T-cell (primary cell): ENCODE results near the gene FDXACB1. TPM values are rescaled to one million over a fixed set of nuclear protein-coding genes. Genes with fewer than 3 reads are reported as not detected.

Experiments
- ATAC-seq, 4 experiments: fragments of 200-7000 bp in 3 of 4; fragments of 150-1000 bp in 1 of 4; cut with Tn5 transposase; replicated peaks in 1 of 4; 1 replicate in 3 of 4; 2 replicates in 1 of 4; pipeline ENCODE4 v1.10.0; 2021; ENCODE audit warnings: moderate library complexity in 3 of 4, mild to moderate bottlenecking in 2 of 4, moderate number of reproducible peaks in 1 of 4
- CTCF ChIA-PET, 2 donors: fragments of 300-600 bp; sonication (Branson Sonifier 250); formaldehyde crosslinking; loops; one replicate each; lab custom pipeline; 2022; ENCODE audit warnings: antibody characterized with exemption in 2 of 2; lab: Charles Lee
- POLR2A ChIA-PET, 2 donors: fragments of 300-600 bp; sonication (Branson Sonifier 250); formaldehyde crosslinking; loops; one replicate each; lab custom pipeline; 2022; ENCODE audit warnings: antibody characterized with exemption in 2 of 2; lab: Charles Lee
- DNase-seq, 35 experiments: peaks; one replicate each; pipeline versions ENCODE4 v3.0.0 to v3.0.0-alpha.2; 2013 to 2023
- H3K27ac ChIP-seq: one replicate; pipeline ENCODE4 v1.5.1; 2013; ENCODE audit warnings: low read length
- H3K27me3 ChIP-seq, 2 experiments: replicated peaks in 1 of 2; 1 replicate in 1 of 2; 2 replicates in 1 of 2; pipeline versions ENCODE4 v1.6.1 to v1.7.0; 2013; ENCODE audit warnings: low read length in 1 of 2, mixed read lengths in 1 of 2; ENCODE audit not compliant: control insufficient read depth in 2 of 2, insufficient read depth in 2 of 2; ENCODE audit errors: extremely low read depth in 1 of 2
- H3K36me3 ChIP-seq, 2 donors: 1 replicate in 1 of 2; 2 replicates in 1 of 2; pipeline versions ENCODE4 v1.6.1 to v1.7.0; 2013; ENCODE audit warnings: low read length in 1 of 2; ENCODE audit not compliant: control insufficient read depth in 2 of 2, insufficient read depth in 1 of 2; ENCODE audit errors: extremely low read depth in 1 of 2
- H3K4me1 ChIP-seq, 2 experiments: 1 replicate in 1 of 2; 2 replicates in 1 of 2; pipeline versions ENCODE4 v1.6.1 to v1.7.0; 2013; ENCODE audit warnings: low read length in 2 of 2, mixed read lengths in 1 of 2; ENCODE audit not compliant: insufficient read depth in 2 of 2, control insufficient read depth in 1 of 2; ENCODE audit errors: extremely low read depth in 1 of 2
- H3K4me3 ChIP-seq, 2 donors: 1 replicate in 1 of 2; 2 replicates in 1 of 2; pipeline versions ENCODE4 v1.5.1 to v1.7.0; 2013; ENCODE audit warnings: mild to moderate bottlenecking in 2 of 2, low read length in 1 of 2, moderate library complexity in 1 of 2; ENCODE audit not compliant: control insufficient read depth in 1 of 2; ENCODE audit errors: extremely low read depth in 1 of 2
- H3K9me3 ChIP-seq: 2 replicates; pipeline ENCODE4 v1.7.0; 2013
- H3K27ac Mint-ChIP-seq, 2 donors: one replicate each; pipeline ENCODE4 v1.8.0; 2020 to 2021; ENCODE audit warnings: mild to moderate bottlenecking in 2 of 2, mixed read lengths in 2 of 2
- H3K27me3 Mint-ChIP-seq, 2 donors: one replicate each; pipeline ENCODE4 v1.8.0; 2021 to 2022; ENCODE audit warnings: mixed read lengths in 2 of 2
- H3K36me3 Mint-ChIP-seq: one replicate; pipeline ENCODE4 v1.8.0; 2021; ENCODE audit warnings: mixed read lengths
- H3K4me1 Mint-ChIP-seq, 3 donors: one replicate each; pipeline ENCODE4 v1.8.0; 2020 to 2022; ENCODE audit warnings: mixed read lengths in 3 of 3, mild to moderate bottlenecking in 1 of 3
- H3K4me3 Mint-ChIP-seq, 3 donors: one replicate each; pipeline ENCODE4 v1.8.0; 2020 to 2022; ENCODE audit warnings: mild to moderate bottlenecking in 3 of 3, mixed read lengths in 3 of 3, moderate library complexity in 3 of 3
- H3K9me3 Mint-ChIP-seq, 3 donors: one replicate each; pipeline ENCODE4 v1.8.0; 2020 to 2022; ENCODE audit warnings: mixed read lengths in 3 of 3
- WGBS: methylation state at CpG from one replicate; pipeline ENCODE4 v1.1.5; 2013; ENCODE audit warnings: missing lambda C conversion rate; ENCODE audit not compliant: insufficient coverage; 5-methylcytosine and 5-hydroxymethylcytosine counted together
- total RNA-seq, 35 experiments: library from RNA in 6 of 35; stranded (reverse) in 6 of 35; fragments of 120-200 nt in 1 of 35; gene quantifications; one replicate each; pipeline versions ENCODE4 v1.2.1 to v1.2.4 and lab custom pipeline; 2013 to 2026

The FDXACB1 gene
- total RNA-seq, 5 donors from 2014 or later (not counting 1 experiment from before 2014, with no cell fraction given), result 3.8 to 6.0 (median 4.3) TPM

GRCh38 chr11:111843661-111844060 lies 35.3 kb downstream of the FDXACB1 start:
- ChIA-PET POLR2A (no interaction called here), CTCF (interaction anchor here (0.6 to 1.1 kb wide), 4 partner anchors 11 to 1575 kb away, joined by 3 to 4 read pairs (median 4); no protein-coding TSS in a partner anchor)
- H3K36me3 ChIP-seq, result peaks cover 7 to 51% of the 10 kb centered on the region in 2 donors
- DNase-seq (no peak), ATAC-seq (no peak)
- Mint-ChIP-seq H3K27ac (no peak overlapping the region), H3K27me3 (no peaks in the 10 kb centered on the region), H3K4me3 (no peak overlapping the region), H3K9me3 (no peaks in the 10 kb centered on the region), H3K4me1 (peaks cover 0 to 5% (median 2%) of the 10 kb centered on the region in 3 donors), H3K36me3 (peaks cover 23% of the 10 kb centered on the region)
- WGBS, result 100% methylated on average over 1 of the region's 5 CpGs
- H3K4me1 ChIP-seq, result no peaks in the 10 kb centered on the region
- H3K27me3 ChIP-seq, result no peaks in the 10 kb centered on the region
- no peaks in the 10 kb centered on the region for H3K9me3 ChIP-seq
- H3K27ac ChIP-seq, result no peak overlapping the region
- no peak overlapping the region for H3K4me3 ChIP-seq

DNA sequence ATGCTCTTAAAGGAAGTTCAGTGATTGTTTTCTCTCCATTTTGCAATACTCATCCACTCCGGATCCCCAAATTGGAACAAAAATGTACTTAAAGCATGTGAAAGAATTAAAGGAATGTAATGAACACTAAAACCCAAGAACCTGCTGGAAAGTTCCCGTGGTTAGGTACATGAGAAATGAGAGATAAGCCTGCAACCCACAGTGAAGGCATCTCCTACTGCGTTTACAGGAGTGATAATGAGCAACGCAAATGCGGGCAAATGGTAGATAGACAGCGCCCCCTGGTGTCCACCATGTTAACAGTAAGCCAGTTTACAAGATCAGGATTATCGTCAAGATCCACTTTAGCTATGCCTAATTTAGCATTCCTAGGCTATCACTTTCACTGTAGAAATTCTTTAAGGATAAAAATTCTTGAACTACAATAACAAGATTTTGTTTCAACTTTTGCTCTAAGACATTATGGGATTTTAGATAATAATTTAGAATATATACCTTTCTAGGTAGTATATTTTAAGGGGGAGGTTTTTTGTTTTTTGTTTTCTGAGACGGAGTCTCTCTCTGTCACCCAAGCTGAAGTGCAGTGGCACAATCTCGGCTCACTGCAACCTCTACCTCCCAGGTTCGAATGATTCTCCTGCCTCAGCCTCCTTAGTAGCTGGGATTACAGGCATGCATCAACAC lies 37.5 kb downstream of the FDXACB1 start:
- Histone ChIP-seq H3K27ac (no peak overlapping the region), H3K36me3 (peaks cover 10 to 52% of the 10 kb centered on the region in 2 donors), H3K4me1 (no peaks in the 10 kb centered on the region), H3K27me3 (no peaks in the 10 kb centered on the region), H3K4me3 (no peak overlapping the region), H3K9me3 (no peaks in the 10 kb centered on the region)
- Mint-ChIP-seq H3K9me3 (no peaks in the 10 kb centered on the region), H3K36me3 (peaks cover 35% of the 10 kb centered on the region), H3K4me3 (no peak overlapping the region), H3K27ac (no peak overlapping the region), H3K4me1 (peaks cover 0 to 5% (median 2%) of the 10 kb centered on the region in 3 donors), H3K27me3 (no peaks in the 10 kb centered on the region)
- ChIA-PET POLR2A (no interaction called here), CTCF (interaction anchor here (0.9 to 2.7 kb wide), 12 partner anchors 9 to 298 kb away, joined by 3 to 9 read pairs (median 5); partner anchors contain the start of gene ALG9 (in 1 of the 2))
- WGBS, result 0% methylated on average over 5 of the region's 10 CpGs
- ATAC-seq, result peak; percentile 79 to 82 (median 80)
- DNase-seq, result peak; percentile 47 to 91 (median 79)

GRCh38 chr11:111840143-111840542 lies 38.8 kb downstream of the FDXACB1 start:
- peaks cover 0 to 5% (median 2%) of the 10 kb centered on the region in 3 donors for H3K4me1 Mint-ChIP-seq
- ChIA-PET CTCF (interaction anchor here in 1 of 2 donors (1.0 to 1.5 kb wide), 2 partner anchors 12 to 253 kb away, joined by 3 to 5 read pairs; no protein-coding TSS in a partner anchor), POLR2A (no interaction called here)
- Histone ChIP-seq H3K36me3 (peaks cover 10 to 60% of the 10 kb centered on the region in 2 donors), H3K4me1 (no peaks in the 10 kb centered on the region), H3K27ac (no peak overlapping the region), H3K9me3 (no peaks in the 10 kb centered on the region), H3K27me3 (no peaks in the 10 kb centered on the region), H3K4me3 (no peak overlapping the region)
- H3K36me3 Mint-ChIP-seq, result peaks cover 36% of the 10 kb centered on the region
- H3K9me3 Mint-ChIP-seq, result no peaks in the 10 kb centered on the region
- no peak for DNase-seq
- WGBS, result 100% methylated on average over 1 of the region's 1 CpG
- H3K27ac Mint-ChIP-seq, result no peak overlapping the region
- H3K4me3 Mint-ChIP-seq, result no peak overlapping the region
- no peak for ATAC-seq
- H3K27me3 Mint-ChIP-seq, result no peaks in the 10 kb centered on the region

DNA sequence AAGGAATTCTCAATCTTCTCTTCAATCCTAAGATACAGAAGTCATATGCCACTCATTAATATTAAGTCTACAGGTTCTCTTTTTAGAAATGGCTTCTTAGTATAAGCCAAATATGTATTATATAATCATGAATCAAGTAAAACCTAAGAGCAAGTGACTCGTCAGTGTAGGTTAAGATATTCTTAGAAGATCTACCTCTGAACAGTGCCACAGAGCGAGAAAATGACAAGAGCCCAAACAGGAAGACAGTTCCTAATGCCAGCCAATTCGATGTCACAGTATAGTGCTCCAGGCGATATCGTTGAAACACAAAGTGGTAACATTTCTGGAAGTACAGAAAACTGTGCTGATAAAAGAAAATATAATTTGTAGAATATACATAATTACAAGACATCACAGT lies 40.9 kb downstream of the FDXACB1 start:
- no peaks in the 10 kb centered on the region for H3K27me3 Mint-ChIP-seq
- Histone ChIP-seq H3K4me3 (no peak overlapping the region), H3K27ac (no peak overlapping the region), H3K27me3 (no peaks in the 10 kb centered on the region), H3K9me3 (no peaks in the 10 kb centered on the region), H3K4me1 (no peaks in the 10 kb centered on the region), H3K36me3 (peaks cover 6 to 59% of the 10 kb centered on the region in 2 donors)
- H3K9me3 Mint-ChIP-seq, result no peaks in the 10 kb centered on the region
- ChIA-PET CTCF (interaction anchor here (0.6 to 1.0 kb wide), 2 partner anchors 256 to 277 kb away, joined by 3 read pairs; no protein-coding TSS in a partner anchor), POLR2A (no interaction called here)
- WGBS, result 100% methylated on average over 1 of the region's 5 CpGs
- DNase-seq, result no peak
- ATAC-seq, result no peak
- H3K27ac Mint-ChIP-seq, result no peak overlapping the region
- H3K4me3 Mint-ChIP-seq, result no peak overlapping the region
- H3K36me3 Mint-ChIP-seq, result peaks cover 44% of the 10 kb centered on the region
- H3K4me1 Mint-ChIP-seq, result peaks cover 0 to 5% (median 2%) of the 10 kb centered on the region in 3 donors

DNA sequence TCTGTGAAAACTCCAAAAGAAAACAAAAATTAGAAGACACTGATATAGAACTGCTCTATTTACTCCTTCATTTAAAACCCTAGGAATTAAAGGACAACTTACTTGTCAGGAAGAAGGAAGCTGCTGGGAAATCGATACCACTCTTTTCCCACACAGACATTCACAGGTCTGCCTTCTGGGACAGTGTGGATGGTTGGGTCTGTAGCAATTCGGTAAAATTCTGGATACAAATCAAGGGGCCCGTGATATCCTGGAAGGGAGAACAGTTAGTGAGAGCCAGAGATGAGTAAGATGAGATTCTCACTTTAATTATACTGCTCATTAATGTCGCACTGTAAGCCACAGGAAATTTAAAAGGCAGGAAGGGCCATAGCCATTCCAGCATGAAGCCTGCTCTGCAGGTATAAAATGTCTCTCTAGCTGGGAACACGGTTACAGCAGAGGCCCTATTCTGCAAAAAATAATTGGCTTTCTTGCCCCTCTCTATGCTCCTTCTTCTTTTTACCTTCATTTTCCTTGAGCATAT lies 41.5 kb downstream of the FDXACB1 start:
- no peak overlapping the region for H3K27ac Mint-ChIP-seq
- ATAC-seq (no peak), DNase-seq (no peak)
- no peak overlapping the region for H3K4me3 Mint-ChIP-seq
- H3K4me1 Mint-ChIP-seq, result peaks cover 0 to 5% (median 2%) of the 10 kb centered on the region in 3 donors
- no peaks in the 10 kb centered on the region for H3K27me3 Mint-ChIP-seq
- Histone ChIP-seq H3K27me3 (no peaks in the 10 kb centered on the region), H3K27ac (no peak overlapping the region), H3K4me3 (no peak overlapping the region), H3K36me3 (peaks cover 6 to 61% of the 10 kb centered on the region in 2 donors), H3K4me1 (no peaks in the 10 kb centered on the region), H3K9me3 (no peaks in the 10 kb centered on the region)
- peaks cover 44% of the 10 kb centered on the region for H3K36me3 Mint-ChIP-seq
- CTCF ChIA-PET, result no interaction called here
- POLR2A ChIA-PET, result no interaction called here
- H3K9me3 Mint-ChIP-seq, result no peaks in the 10 kb centered on the region
- WGBS, result no CpG with 5 or more reads among the region's 5 CpGs

GRCh38 chr11:111836721-111837120 lies 42.2 kb downstream of the FDXACB1 start:
- H3K9me3 Mint-ChIP-seq, result no peaks in the 10 kb centered on the region
- no peak overlapping the region for H3K27ac Mint-ChIP-seq
- CTCF ChIA-PET, result no interaction called here
- peaks cover 47% of the 10 kb centered on the region for H3K36me3 Mint-ChIP-seq
- 80% methylated on average over 1 of the region's 1 CpG for WGBS
- H3K4me3 ChIP-seq, result no peak overlapping the region
- peaks cover 6 to 62% of the 10 kb centered on the region in 2 donors for H3K36me3 ChIP-seq
- DNase-seq (no peak), ATAC-seq (no peak)
- peaks cover 0 to 5% (median 2%) of the 10 kb centered on the region in 3 donors for H3K4me1 Mint-ChIP-seq
- no peak overlapping the region for H3K27ac ChIP-seq
- no peaks in the 10 kb centered on the region for H3K9me3 ChIP-seq
- H3K4me3 Mint-ChIP-seq, result no peak overlapping the region
- no peaks in the 10 kb centered on the region for H3K27me3 ChIP-seq
- H3K27me3 Mint-ChIP-seq, result no peaks in the 10 kb centered on the region
- no peaks in the 10 kb centered on the region for H3K4me1 ChIP-seq
- POLR2A ChIA-PET, result no interaction called here
